CD4-positive, alpha-beta T cell (primary cell): ENCODE results near the gene FAM222A. TPM values are rescaled to one million over a fixed set of nuclear protein-coding genes. Genes with fewer than 3 reads are reported as not detected.

Experiments used
- ATAC-seq: fragments of 200-7000 bp; cut with Tn5 transposase; one replicate; pipeline ENCODE4 v1.10.0; 2022; ENCODE audit warnings: mild to moderate bottlenecking; ENCODE audit not compliant: poor library complexity
- CTCF ChIA-PET: fragments of 350-600 bp; sonication (Branson Sonifier 250); formaldehyde crosslinking; loops from one replicate; lab custom pipeline; 2021; ENCODE audit warnings: antibody characterized with exemption, inconsistent platforms; lab: Charles Lee
- POLR2A ChIA-PET: fragments of 350-600 bp; sonication (Branson Sonifier 250); formaldehyde crosslinking; loops from one replicate; lab custom pipeline; 2021; ENCODE audit warnings: antibody characterized with exemption, inconsistent platforms; lab: Charles Lee
- DNase-seq, 14 experiments: peaks; one replicate each; pipeline ENCODE4 v3.0.0-alpha.2; 2013 to 2020; ENCODE audit warnings: mixed read lengths in 2 of 14
- H3K27ac ChIP-seq, 2 donors: one replicate each; pipeline versions ENCODE4 v1.5.1 to v1.7.0; 2013; ENCODE audit warnings: low read length in 2 of 2, low read depth in 1 of 2, mild to moderate bottlenecking in 1 of 2
- H3K27me3 ChIP-seq, 2 experiments: 1 replicate in 1 of 2; 2 replicates in 1 of 2; pipeline versions ENCODE4 v1.6.1 to v1.7.0; 2013; ENCODE audit warnings: low read length in 2 of 2, control low read depth in 1 of 2, mild to moderate bottlenecking in 1 of 2, moderate library complexity in 1 of 2; ENCODE audit not compliant: insufficient read depth in 2 of 2, control insufficient read depth in 1 of 2
- H3K36me3 ChIP-seq: one replicate; pipeline ENCODE4 v1.6.1; 2013; ENCODE audit warnings: low read length, control low read depth; ENCODE audit not compliant: insufficient read depth
- H3K4me1 ChIP-seq: one replicate; pipeline ENCODE4 v1.6.1; 2013; ENCODE audit warnings: low read length, control low read depth; ENCODE audit not compliant: insufficient read depth
- H3K4me3 ChIP-seq: one replicate; pipeline ENCODE4 v1.5.1; 2013; ENCODE audit warnings: mild to moderate bottlenecking, low read length, moderate library complexity
- H3K9me3 ChIP-seq, 2 experiments: 1 replicate in 1 of 2; 2 replicates in 1 of 2; pipeline versions ENCODE4 v1.6.1 to v1.7.0; 2013; ENCODE audit warnings: low read length in 2 of 2, mild to moderate bottlenecking in 2 of 2, control low read depth in 1 of 2, moderate library complexity in 1 of 2; ENCODE audit not compliant: control insufficient read depth in 1 of 2, insufficient read depth in 1 of 2
- H3K27ac Mint-ChIP-seq: one replicate; pipeline ENCODE4 v1.8.0; 2020; ENCODE audit warnings: mixed read lengths
- H3K27me3 Mint-ChIP-seq: one replicate; pipeline ENCODE4 v1.8.0; 2021; ENCODE audit warnings: mixed read lengths
- H3K36me3 Mint-ChIP-seq: one replicate; pipeline ENCODE4 v1.8.0; 2021; ENCODE audit warnings: low read depth, mixed read lengths
- H3K4me1 Mint-ChIP-seq: one replicate; pipeline ENCODE4 v1.8.0; 2021; ENCODE audit warnings: low read depth, mixed read lengths
- H3K4me3 Mint-ChIP-seq: one replicate; pipeline ENCODE4 v1.8.0; 2020; ENCODE audit warnings: mild to moderate bottlenecking, mixed read lengths
- H3K9me3 Mint-ChIP-seq: one replicate; pipeline ENCODE4 v1.8.0; 2020; ENCODE audit warnings: mixed read lengths
- intact Hi-C, 2 experiments: fragments of 100-400 bp; cut with DNase I in 1 of 2; cut with micrococcal nuclease in 1 of 2; formaldehyde crosslinking; loops; one replicate each; pipeline versions ENCODE4 v1.15.1 to v1.9.0; 2023 to 2025; cut with DNase I, micrococcal nuclease
- total RNA-seq, 174 experiments: library from RNA in 2 of 174; stranded (reverse) in 2 of 174; gene quantifications; one replicate each; pipeline ENCODE4 v1.2.3 and lab custom pipeline; 2021 to 2026
- TF ChIP-seq, protein P1 (sequence below): fragments of 200-600 bp; IDR thresholded peaks from one replicate; pipeline ENCODE4 v1.8.0; 2022; ENCODE audit warnings: antibody characterized with exemption, mild to moderate bottlenecking

Gene FAM222A
- total RNA-seq, 2 experiments from 2014 or later = 1.1 to 1.7 TPM

DNA sequence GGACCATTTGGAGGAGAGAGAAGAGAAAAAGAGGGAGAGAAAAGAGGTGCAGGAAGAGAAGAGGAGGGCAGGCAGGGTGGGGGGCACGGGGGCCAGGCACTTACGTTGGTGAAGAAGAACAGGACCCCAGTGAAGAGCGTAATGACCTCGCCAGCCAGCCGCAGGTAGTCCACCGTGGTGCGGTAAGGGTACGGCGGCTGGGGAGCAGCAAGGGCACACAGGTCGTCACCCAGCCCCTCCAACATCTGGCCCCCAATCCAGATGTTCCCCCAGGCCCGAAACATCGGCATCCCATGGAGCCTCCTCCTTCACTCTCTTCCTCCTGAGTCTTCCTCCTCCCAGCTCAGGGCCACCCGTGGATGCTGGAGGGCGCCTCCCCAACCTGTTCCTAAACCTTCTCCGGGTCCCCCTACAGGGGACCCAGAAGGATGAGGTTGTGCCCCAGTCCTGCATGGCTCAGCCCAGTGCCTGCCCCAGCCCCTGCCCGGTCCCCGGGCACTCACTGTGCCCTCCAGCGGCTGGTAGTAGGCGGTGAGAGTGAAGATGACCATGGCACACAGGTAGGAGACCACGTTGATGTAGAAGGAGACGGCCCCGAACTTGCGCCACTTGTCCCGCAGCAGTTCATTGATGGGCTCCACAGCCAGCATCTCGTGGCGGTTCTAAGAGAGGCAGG, 80.3 kb downstream of the FAM222A start:
- H3K4me3 ChIP-seq = no peak overlapping the region
- peaks cover 0 to 3% of the 10 kb centered on the region in 2 experiments for H3K27me3 ChIP-seq
- ChIA-PET CTCF (no interaction called here), POLR2A (no interaction called here)
- no peaks in the 10 kb centered on the region for H3K9me3 Mint-ChIP-seq
- DNase-seq (no peak), ATAC-seq (no peak)
- no peaks in the 10 kb centered on the region for H3K4me1 Mint-ChIP-seq
- H3K27ac Mint-ChIP-seq = no peak overlapping the region
- peaks cover 22% of the 10 kb centered on the region for H3K27me3 Mint-ChIP-seq
- H3K36me3 ChIP-seq = no peaks in the 10 kb centered on the region
- no peaks in the 10 kb centered on the region for H3K4me1 ChIP-seq
- H3K36me3 Mint-ChIP-seq = no peaks in the 10 kb centered on the region
- TF ChIP-seq, protein P1, sequence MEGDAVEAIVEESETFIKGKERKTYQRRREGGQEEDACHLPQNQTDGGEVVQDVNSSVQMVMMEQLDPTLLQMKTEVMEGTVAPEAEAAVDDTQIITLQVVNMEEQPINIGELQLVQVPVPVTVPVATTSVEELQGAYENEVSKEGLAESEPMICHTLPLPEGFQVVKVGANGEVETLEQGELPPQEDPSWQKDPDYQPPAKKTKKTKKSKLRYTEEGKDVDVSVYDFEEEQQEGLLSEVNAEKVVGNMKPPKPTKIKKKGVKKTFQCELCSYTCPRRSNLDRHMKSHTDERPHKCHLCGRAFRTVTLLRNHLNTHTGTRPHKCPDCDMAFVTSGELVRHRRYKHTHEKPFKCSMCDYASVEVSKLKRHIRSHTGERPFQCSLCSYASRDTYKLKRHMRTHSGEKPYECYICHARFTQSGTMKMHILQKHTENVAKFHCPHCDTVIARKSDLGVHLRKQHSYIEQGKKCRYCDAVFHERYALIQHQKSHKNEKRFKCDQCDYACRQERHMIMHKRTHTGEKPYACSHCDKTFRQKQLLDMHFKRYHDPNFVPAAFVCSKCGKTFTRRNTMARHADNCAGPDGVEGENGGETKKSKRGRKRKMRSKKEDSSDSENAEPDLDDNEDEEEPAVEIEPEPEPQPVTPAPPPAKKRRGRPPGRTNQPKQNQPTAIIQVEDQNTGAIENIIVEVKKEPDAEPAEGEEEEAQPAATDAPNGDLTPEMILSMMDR = no peak
- H3K27ac ChIP-seq = no peak overlapping the region
- no peak overlapping the region for H3K4me3 Mint-ChIP-seq
- intact Hi-C loops = no loop called here
- no peaks in the 10 kb centered on the region for H3K9me3 ChIP-seq

DNA sequence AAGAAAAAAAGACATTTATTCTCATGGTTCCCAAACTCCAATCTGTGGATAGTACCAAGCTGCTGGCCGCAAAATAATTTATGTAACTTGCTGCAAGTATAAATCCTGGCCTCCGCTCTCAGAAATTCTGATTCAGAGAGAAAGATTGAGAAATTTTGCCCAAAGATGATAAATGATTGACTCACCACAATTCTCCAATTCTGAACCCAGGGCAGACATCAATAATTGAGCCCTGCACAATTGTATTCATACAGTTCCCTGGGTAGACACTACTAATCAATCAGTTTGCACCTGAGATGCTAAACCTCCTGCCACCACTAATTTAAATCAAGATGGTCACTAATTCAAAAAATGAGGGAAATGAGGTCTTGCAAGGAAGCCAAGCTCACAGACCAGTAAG, 81.4 kb downstream of the FAM222A start:
- ChIA-PET CTCF (no interaction called here), POLR2A (no interaction called here)
- Histone ChIP-seq H3K27ac (no peak overlapping the region), H3K4me1 (no peaks in the 10 kb centered on the region), H3K36me3 (no peaks in the 10 kb centered on the region), H3K9me3 (no peaks in the 10 kb centered on the region), H3K27me3 (peaks cover 0 to 2% of the 10 kb centered on the region in 2 experiments), H3K4me3 (no peak overlapping the region)
- Mint-ChIP-seq H3K4me1 (no peaks in the 10 kb centered on the region), H3K36me3 (no peaks in the 10 kb centered on the region), H3K27me3 (peaks cover 14% of the 10 kb centered on the region), H3K4me3 (no peak overlapping the region), H3K27ac (no peak overlapping the region), H3K9me3 (no peaks in the 10 kb centered on the region)
- no peak for ATAC-seq
- TF ChIP-seq, protein P1 = no peak
- DNase-seq = no peak
- intact Hi-C loops = no loop called here

DNA sequence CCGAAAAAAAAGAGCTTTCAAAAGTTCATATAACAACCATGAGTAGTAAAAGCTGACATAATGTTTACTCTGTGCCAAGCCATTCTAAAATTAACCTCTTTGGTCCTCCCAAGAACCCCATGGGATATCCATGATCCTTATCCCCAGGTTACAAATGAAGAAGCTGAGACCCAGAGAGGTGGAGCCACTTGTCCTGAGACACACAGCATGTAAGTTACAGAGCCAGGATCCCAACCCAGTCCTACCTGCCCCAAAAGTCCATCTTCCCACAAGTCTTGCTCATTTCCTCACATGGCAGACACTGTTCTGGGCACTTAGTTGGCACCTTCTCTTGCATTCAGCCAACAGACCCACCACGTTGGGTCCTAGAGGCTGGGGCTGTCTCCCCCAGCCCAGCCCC, 82.4 kb downstream of the FAM222A start:
- no peaks in the 10 kb centered on the region for H3K9me3 ChIP-seq
- TF ChIP-seq, protein P1 = no peak
- H3K27me3 ChIP-seq = no peaks in the 10 kb centered on the region
- H3K36me3 ChIP-seq = no peaks in the 10 kb centered on the region
- no peak overlapping the region for H3K4me3 ChIP-seq
- H3K27ac ChIP-seq = no peak overlapping the region
- Mint-ChIP-seq H3K27me3 (peaks cover 12% of the 10 kb centered on the region), H3K4me1 (no peaks in the 10 kb centered on the region), H3K9me3 (no peaks in the 10 kb centered on the region), H3K27ac (no peak overlapping the region), H3K36me3 (no peaks in the 10 kb centered on the region), H3K4me3 (no peak overlapping the region)
- DNase-seq (no peak), ATAC-seq (no peak)
- H3K4me1 ChIP-seq = no peaks in the 10 kb centered on the region
- intact Hi-C loops = no loop called here
- CTCF ChIA-PET = no interaction called here
- POLR2A ChIA-PET = no interaction called here
